Measurements from ENCODE around the gene HIVEP3.

The HIVEP3 gene

DNA sequence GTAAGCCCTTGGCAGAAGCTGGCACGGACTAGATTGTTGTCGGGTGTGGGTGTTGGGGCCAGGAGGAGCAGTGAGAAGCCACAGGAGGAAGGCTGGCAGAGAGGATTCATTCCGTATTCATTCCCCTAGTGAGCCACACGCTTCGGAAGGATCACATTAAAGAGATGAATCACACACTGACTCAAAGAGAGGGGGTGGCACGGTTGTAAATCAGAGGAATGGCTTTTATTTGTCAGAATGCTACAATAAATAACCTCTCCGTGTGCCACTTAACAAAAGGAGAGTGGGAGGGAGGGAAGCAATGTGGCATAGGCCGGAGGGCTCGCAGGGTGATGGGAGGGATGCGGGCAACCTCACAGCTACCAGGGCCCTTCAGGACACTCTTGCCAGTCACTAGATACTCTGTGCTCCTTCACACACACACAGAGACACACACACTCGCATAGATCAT, 135.5 kb downstream of the HIVEP3 start:
- peak; percentile 74 to 91 (median 83) for DNase-seq

DNA sequence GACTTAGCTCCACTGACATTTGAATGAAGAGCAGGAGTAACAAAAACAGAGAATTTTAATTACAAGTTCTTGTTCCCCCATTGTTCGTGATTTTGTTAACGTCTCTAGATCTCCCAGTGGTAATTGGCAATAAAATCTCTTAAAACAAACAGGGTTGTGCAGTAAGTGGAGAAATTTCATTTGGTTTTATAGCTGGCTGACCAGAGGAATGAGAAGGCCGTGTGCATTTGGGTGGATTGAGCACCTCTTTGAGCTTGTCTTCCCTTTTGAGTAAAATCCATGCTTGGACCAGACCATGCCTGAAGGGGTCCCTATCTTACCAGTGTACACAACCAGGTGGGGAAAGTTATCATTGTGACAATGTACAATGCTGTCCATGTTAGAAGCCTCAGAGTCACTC, 137.8 kb downstream of the HIVEP3 start:
- DNase-seq, result no peak

DNA sequence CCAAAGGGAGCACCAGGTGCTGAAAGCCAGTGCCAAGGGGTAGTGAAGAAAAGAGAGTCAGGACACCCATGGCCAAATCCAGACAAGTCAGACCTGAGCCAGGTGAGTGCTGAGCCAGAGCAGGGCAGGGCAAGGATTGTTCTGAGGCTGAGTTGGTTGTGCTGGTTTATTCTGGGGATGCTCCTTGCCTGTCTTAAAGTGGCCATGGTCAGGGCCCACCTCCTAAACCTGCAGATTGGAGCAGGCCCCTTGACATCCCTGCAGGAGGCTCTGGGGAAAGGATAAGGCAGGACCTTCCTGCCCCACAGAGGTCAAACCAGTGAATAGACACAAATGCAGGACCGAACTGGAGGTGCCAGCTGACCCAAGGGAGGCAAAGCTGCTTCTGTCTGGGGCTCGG, 138.4 kb downstream of the HIVEP3 start:
- DNase-seq, result no peak

DNA sequence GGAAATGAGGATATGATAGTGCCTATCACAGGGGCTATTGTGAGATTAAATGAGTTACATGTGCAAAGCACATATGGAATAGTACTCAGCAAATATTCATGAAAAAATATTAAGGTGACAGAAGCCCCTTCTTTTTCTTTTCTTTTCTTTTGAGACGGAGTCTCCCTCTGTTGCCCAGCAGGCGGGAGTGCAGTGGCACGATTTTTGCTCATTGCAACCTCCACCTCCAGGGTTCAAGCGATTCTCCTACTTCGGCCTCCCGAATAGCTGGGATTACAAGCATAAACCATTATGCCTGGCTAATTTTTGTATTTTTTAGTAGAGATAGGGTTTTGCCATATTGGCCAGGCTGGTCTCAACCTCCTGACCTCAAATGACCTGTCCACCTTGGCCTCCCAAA, 139.4 kb downstream of the HIVEP3 start:
- DNase-seq, result no peak

DNA sequence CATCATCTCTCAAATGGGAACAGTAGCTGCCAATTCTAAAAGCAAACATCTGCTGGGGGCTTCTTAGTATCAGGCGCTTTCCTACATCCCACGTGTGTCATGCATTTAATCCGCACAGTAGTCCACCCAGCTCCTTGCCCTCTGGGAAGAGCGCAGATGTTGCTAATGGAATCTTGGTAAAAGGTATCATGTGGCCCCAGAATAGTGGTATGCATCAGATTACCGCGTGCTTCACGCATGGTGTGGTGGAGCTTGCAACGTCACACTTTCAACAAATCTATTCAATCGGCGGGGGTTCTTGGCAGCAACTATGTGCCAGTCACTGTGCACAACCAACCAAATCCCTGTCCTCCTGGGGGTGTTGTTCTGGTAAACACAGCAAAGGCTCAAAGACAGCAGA, 141.0 kb downstream of the HIVEP3 start:
- DNase-seq, result no peak

DNA sequence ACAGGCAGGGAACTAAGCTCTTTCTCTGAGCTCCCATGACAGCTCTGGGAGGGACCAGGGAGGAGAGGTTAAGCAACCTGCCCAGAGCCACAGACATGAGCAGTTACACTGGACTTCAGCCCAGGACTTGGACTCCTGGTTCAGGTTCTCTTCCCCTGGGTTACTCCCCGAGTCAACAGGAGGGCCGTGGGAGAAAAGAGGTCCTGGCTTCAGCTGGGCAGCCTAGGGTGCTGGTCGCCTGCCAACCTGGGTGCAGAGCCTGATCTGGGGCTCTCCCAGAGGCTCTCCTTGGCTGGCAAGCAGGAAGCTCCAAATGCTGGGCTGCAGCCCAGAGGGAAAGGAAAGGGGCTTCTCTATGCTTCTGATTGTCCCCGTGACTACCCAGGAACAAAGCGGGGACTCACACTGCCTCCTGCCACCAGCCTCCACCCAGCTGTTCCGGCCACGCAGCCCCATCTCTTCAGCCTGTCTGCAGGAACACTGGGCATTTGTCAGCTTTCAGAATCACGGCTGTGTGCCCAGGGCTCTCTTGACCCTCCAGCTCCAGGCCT, 141.8 kb downstream of the HIVEP3 start:
- peak in 2 of 4 experiments; percentile 37 to 51 for DNase-seq

DNA sequence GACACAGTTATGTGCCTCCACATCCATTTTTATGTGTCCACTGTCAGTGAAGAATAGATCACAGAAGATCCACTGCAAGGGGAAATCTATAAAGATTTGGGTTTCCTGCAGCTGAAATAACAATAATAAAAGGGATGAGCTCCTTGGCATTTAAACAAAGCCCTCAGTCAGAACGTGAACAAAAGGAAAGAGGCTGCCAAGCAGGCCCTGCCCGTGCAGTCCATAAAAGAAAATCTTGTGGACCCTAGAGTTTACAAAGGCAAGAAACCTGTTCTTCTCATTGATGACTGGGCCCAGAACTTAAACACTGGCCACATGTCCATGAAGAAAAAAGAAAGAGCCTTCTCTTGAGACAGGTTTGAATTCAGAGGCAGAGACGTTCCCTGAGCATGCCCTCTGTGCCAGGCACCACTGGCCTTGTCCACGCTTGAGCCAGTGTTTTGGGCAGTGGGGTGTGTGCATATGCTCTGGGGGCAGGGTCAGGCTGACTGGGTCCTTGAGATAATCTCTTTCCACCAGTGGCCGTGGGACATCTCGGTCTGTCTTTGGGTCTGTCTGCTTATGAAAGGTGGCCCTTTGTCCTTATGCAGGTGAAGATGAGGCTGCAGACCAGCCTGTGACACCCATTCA, 142.7 kb downstream of the HIVEP3 start:
- DNase-seq, result no peak

DNA sequence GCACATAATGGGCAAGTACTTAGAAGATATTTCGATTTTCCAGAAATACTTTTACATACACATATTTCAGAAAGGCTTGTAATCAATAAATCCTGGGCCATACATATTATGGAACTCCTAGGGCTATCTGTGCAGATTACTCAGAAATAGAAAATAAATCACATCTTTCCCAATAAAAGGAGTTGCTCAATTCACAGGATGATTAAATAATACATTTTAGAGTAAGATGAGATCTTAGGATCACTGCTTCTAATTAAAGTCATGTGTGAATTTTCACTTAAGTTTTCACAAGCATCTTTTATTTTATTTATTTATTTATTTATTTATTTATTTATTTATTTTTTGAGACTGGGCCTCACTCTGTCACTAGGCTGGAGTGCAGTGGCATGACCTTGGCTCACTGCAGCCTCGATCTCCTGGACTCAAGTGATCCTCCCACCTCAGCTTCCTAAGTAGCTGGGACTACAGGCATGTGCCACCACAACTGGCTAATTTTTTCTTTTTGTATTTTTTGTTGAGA, 144.2 kb downstream of the HIVEP3 start:
- no peak for DNase-seq

DNA sequence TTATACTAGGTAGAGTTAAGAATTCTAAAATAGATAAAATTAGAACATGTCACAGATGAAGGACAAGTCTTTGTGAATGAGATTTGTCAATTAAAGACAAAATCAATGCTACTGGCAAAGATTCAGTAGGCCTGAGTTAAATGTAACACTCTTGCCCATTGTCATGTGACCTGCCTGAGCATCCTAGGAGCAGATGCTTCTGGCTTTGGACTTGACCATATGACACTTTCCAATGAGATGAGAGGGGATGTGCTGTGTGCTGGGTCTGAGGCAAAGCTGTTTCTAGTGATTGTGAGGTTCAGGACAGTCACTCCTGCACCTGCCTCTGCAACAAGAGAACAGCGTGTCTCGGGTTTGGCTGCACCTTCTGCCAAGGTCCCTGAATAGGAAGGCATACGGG, 144.9 kb downstream of the HIVEP3 start:
- no peak for DNase-seq

DNA sequence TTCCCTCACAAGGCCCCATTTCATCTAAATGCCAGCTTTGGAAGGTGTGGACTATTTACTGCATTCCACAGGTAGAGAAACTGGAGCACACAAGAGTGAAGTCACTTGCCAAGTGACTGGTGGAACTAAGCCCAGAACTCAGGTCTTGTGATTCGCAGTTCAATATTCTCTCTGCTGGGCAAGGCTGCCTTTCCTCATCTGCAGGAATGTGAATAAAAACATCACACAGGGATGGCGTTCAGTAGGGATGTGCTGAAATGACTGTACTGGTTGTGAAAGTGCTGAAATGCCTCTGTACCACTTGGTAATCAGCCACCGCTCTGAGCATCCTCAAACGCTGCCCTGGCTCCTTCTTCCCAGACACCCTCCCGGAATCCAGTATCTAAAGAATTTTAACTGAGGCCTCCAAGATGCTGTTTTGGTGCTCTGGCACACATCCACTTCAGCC, 145.6 kb downstream of the HIVEP3 start:
- DNase-seq, result no peak

DNA sequence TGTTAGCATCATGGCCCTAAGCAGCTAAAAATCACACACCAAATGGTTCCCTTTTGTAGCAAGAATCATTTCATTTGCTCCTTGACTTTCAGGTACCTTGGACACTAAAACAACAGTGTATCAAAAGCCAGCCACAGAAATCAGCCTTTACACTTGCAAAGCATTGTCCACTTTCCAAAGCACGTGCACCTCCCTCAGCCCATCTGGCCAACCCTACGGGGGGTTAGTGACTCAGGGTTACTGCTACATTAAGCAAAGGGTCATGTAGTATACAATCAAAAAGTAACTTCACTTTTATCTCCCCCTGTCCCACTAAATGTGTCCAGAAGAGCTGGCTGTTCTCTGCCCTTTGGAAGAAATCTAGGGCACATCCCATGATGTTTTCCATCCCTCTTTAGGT, 149.7 kb downstream of the HIVEP3 start:
- DNase-seq, result peak in 1 of 4 experiments; percentile 23

DNA sequence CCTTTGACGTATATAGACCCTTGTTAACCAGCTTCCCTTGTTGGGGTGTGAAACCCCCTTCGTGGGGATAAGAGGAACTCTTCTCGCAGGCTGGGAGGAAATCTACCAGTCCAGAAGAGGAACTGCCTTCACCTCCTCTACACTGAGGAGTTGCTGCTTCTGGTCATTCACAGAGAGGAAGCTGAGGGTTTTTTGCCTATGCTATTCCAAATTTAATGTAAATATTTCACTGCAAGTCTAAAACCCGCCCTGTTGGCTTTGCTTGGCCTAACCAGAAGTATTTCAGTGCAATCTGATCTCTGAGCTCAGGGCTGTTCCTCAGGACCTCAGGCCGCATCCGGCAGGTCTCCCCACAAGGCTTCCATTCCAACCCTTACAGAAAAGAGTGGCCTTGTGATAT, 150.1 kb downstream of the HIVEP3 start:
- DNase-seq, result peak; percentile 74 to 93 (median 88)

DNA sequence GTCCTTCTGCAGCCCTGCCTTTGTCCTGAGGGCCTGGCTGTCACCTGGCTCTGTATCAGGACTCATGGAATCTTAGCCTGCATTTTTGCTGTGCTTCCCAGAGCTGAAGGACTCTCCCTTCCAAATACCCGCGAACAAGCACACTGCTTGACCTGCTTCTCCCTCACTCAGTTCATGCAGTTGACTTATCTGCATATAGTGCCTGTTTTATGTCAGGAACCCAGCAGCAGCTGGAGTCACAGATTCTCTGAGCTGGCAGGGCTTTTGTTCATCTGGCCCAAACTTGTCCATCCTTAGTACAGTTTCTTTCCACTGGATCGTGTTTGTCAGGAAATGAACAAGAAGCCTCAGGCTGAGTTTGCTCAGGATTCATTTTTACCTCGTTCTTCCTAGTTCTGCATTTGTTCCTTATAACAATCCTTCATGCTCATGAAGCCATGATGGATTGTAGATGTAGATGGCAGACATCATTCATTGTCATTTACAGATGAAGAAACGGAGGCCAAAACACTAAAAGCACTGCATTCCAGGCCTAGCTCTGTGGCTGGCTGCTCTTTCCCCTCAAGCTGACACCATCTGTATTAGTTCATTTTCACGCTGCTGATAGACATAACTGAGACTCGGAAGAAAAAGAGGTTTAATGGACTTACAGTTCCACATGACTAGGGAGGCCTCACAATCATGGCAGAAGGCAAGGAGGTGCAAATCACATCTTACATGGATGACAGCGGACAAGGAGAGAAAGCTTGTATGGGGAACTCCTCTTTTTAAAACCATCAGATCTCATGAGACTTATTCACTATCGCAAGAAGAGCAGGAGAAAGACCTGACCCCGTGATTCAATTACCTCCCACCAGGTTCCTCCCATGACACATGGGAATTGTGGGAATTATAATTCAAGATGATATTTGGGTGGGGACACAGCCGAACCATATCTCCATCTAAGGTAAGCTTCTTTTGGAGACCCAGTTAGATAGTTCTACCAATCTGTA, 150.9 kb downstream of the HIVEP3 start:
- DNase-seq, result peak in 3 of 4 experiments; percentile 26 to 51 (median 43)

DNA sequence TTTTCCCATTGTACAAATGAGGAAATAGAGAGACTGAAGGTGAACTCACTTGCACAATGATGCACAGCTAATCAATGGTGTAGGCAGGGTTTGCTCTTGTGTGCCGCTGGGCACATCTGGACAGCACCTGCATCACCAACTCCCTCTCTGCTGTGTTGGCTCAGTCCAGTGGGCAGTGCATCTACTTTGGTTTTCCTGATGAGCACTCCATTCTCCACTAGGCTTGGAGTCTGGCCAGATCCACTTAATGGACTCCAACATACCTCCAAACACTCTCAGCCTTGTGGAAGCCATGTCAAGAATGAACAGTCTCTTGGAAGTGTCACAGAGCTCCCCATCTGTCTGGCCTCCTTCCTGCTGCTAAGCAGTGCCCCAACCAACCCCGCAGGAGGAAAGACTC, 152.2 kb downstream of the HIVEP3 start:
- no peak for DNase-seq

DNA sequence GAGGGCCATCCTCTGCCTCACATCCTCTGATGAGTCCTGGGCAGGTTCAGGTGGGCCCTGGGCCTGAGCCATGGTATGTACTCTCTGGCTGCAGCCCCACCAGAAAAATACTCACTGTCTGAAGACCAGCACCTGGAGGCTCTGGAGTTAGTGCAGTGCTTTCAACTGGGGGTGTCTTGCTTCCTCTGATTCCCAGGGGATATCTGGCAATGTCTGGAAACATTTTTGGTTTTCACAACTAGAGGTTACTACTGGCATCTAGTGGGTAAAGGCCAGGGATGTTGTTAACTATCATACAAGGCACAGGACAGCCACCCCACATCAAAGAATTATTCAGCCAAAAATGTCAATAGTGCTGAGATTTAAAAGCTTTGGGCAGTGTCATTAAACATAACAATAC, 152.7 kb downstream of the HIVEP3 start:
- no peak for DNase-seq

DNA sequence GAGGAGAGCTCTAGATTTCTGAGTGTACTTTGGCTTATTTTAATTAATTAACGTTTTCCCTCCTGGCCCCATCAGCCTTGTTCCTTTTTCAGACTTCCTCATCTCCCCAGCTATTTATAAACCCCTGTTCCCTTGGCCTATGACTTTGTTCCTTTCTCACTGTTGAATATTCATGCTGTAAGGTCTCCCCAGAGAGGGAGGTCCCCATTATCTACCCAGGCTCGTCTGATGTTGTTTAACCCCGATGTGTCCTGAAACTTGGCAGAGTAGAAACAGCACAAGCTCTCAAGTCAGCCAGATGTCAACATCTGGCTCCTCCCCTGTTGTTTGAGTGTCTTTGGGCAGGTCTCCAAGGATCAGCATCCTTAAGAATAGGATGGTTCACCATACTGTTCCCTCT, 153.6 kb downstream of the HIVEP3 start:
- peak; percentile 56 to 87 (median 70) for DNase-seq

DNA sequence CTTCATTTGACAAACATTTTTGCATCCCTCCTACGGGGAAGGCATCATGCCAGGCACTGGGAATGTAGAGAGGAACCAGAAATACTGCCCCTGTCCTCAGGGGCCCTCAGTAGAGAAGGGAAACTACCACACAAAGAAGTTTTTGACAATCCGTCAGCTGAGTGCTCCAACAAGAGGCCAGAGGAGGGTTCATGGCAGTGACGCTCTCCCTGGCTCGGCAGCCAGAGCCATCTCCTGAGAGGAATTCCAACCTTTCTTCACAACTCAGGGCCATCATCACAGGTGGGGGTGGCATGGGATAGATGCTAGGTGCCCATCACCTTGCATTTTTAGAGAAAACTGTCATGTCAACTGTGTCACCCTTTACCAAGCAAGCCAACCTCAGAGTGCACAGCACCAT, 154.1 kb downstream of the HIVEP3 start:
- DNase-seq, result peak; percentile 64 to 86 (median 76)

DNA sequence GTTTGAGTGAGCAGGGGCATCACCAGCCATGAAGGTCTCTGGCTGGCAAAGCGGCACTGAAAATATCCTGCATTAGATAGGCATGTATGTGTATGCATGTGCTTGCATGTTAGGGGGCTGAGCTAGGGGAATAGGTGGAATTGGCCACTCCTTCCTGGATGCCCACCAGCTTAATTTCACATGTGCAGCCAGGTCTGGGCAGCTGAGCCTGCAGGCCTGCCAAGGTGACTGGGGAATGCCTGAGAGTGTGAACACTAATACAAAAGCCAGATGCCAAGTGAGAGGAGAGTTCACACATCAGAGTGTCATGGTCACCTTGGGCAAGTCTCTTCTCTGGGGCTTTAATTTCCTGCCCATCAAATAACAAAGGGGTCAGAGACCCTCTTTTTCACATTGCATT, 155.9 kb downstream of the HIVEP3 start:
- DNase-seq, result no peak

DNA sequence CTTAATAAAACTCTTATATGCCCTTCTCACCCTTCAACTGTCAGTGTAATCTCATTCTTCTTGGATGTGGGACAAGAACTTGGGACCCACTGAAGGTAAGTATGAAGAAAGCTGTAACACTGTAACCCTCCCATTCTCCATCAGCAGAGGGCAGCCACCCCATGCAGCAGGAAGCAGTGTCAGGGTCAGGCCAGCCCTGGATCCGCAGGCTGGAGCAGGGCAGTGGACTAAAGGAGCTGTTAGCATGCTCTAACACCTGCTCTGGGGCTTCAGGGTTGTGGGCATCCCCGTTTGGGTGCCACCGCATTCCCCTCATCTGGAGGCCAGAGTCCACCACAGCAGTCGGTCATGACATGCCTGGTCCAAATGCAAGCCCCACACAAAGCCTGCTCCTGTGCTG, 156.5 kb downstream of the HIVEP3 start:
- peak in 3 of 4 experiments; percentile 28 to 54 (median 50) for DNase-seq

DNA sequence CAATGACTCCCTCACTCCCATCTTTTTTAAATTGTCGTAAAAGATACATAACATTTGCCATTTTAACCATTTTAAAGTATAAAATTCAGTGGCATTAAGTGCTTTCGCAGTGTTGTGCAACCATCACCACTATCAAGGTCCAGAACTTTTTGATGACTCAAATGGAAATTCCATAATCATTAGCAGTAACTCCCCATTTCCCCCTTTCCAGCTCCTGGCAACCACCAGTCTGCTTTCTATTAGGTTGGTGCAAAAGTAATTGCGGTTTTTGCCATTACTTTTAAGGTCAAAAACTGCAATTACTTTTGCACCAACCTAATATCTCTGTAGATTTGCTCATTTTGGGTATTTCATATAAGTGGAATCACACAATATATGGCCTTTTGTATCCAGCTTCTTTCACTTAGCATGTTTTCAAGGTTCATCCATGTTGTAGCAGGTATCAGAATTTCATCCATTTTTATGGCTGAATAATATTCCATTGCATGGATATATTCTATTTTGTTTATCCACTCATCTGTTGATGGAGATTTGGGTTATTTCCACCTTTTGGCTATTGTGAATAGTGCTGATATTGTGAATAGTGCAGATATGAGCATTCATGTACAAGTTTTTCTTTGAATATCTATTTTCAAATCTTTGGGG, 159.7 kb downstream of the HIVEP3 start:
- DNase-seq, result peak in 2 of 4 experiments; percentile 28 to 38

DNA sequence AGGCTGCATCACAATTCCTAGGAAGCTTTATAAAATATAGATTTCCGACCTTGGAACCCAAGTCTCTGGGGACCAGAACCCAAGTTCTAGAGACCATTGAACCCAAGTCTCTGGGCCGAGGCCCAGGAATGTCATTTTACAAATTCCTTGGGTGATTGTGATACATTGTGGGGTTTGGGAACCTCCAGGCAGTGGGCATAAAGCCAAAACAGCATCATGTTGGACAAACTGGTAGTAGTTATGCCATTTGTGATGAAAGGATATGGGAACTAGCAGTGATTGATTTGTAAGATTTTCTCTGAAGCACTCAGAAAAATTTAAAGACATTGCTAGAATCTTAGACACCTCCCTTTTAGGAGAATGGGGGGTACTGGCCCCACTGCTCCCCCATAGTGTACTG, 160.2 kb downstream of the HIVEP3 start:
- DNase-seq, result no peak

DNA sequence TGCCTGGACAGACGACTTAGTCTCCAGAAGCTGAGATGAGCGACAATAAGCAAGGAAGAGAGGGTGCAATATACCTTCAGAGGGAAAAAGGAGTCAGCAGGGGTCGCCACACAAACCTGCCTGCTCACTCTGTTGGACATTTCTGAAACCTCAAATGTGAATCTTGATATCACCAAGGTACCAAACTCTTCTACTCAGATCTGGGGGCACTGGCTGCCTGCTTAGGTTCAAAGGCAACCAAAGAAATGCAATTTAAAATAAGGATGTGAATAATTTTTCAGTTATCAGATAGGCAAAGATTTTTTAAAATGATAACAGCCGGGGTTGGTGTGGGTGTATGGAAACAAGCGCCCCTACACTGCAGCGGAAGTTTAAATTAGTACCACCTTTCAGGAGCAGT, 164.2 kb downstream of the HIVEP3 start:
- no peak for DNase-seq

All from suppressor macrophage (primary cell).